Measurements from ENCODE around the gene VGLL2. TPM values are rescaled to one million over a fixed set of nuclear protein-coding genes. Genes with fewer than 3 reads are reported as not detected.

Gene VGLL2
- total RNA-seq, 2 donors from 2014 or later = 0.28 TPM; not detected in 1

DNA sequence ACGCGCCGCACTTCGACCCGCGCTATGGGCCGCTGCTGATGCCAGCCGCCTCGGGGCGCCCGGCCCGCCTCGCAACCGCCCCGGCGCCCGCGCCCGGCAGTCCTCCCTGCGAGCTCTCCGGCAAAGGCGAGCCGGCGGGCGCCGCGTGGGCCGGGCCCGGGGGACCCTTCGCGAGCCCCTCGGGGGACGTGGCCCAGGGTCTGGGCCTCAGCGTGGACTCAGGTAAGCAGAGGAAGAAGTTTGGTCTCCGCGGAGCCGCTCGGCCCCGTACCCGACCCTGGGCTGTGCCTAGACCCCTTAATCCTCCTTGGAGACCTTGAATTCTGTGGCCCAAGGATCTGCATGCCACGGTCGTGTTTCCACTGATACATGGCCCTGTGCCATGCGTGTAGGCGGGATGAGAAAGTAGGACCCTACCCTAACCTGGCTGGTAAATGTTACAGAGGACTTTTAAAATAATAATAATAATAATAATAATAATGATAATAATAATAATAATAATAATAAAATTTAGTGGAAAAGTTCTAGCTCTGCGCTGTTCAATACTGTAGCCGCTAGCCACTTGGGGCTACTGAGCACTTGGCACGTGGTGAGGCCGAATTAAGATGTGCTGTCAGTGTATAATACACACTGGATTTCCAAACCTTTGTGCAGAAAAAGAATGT lies 5.6 kb downstream of the VGLL2 start:
- WGBS = 6% methylated on average over 24 of the region's 48 CpGs
- Histone ChIP-seq H3K36me3 (no peaks in the 10 kb centered on the region), H3K4me3 (peak overlapping the region in 1 of 2 donors; percentile 17), H3K27me3 (replicated peaks; ENCODE audit: insufficient read depth) (peaks cover 42% of the 10 kb centered on the region), H3K27ac (no peak overlapping the region), H3K9me3 (no peaks in the 10 kb centered on the region), H3K4me1 (replicated peaks) (peaks cover 4% of the 10 kb centered on the region)
- DNase-seq (ENCODE audit: low spot score) = no peak
- intact Hi-C loops (cut with DNase I) = no loop called here
- no peak for TF ChIP-seq POLR2AphosphoS5 (IDR thresholded peaks at IDR 0.05)
- TF ChIP-seq POLR2A (IDR thresholded peaks at IDR 0.05) = no peak
- TF ChIP-seq, protein P1, sequence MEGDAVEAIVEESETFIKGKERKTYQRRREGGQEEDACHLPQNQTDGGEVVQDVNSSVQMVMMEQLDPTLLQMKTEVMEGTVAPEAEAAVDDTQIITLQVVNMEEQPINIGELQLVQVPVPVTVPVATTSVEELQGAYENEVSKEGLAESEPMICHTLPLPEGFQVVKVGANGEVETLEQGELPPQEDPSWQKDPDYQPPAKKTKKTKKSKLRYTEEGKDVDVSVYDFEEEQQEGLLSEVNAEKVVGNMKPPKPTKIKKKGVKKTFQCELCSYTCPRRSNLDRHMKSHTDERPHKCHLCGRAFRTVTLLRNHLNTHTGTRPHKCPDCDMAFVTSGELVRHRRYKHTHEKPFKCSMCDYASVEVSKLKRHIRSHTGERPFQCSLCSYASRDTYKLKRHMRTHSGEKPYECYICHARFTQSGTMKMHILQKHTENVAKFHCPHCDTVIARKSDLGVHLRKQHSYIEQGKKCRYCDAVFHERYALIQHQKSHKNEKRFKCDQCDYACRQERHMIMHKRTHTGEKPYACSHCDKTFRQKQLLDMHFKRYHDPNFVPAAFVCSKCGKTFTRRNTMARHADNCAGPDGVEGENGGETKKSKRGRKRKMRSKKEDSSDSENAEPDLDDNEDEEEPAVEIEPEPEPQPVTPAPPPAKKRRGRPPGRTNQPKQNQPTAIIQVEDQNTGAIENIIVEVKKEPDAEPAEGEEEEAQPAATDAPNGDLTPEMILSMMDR (IDR thresholded peaks at IDR 0.05) = no peak

DNA sequence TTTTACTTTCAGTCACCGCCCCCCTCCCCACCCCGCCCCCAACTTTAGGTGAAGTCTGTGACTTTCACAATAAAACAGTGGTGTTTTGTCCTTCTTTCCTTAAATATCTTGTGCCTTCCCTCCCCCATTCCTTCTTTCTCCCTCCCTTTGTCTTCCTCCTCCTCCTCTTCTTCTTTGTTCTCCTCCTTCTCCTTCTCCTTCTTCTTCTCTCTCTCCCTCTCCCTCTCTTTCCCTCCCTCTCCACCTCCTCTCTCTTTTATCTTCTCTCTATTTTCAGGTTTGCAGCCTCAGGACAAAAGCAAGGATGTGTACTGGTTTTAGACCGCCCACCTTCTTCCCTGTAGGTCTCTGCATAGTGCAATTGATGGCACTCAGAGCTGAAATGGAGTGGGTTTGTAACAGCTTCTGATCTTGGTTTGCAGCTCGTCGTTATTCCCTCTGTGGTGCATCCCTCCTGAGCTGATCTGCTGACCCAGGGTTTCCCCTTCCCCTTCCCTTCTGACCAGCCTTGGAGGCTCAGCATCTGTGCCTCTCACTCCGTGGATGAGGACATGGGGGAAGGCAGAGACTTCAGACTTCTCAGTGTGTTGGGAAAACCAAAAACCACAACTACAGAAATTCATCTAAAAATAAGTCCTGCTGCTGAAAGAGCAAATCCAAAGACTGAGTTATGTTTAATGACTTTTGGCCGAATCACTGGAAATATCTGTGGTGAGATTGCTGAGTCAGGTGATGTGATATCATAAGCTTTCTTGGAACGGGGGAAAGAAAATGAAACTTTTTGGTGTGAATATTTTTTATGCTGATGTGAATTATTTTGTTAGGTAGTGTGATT lies 6.9 kb downstream of the VGLL2 start:
- WGBS = 15% methylated on average over 6 of the region's 8 CpGs
- intact Hi-C loops (cut with DNase I) = no loop called here
- Histone ChIP-seq H3K27me3 (replicated peaks; ENCODE audit: insufficient read depth) (peaks cover 40% of the 10 kb centered on the region), H3K36me3 (no peaks in the 10 kb centered on the region), H3K4me1 (replicated peaks) (peaks cover 4% of the 10 kb centered on the region), H3K27ac (no peak overlapping the region), H3K9me3 (no peaks in the 10 kb centered on the region), H3K4me3 (no peak overlapping the region)
- TF ChIP-seq, protein P1 (IDR thresholded peaks at IDR 0.05) = no peak
- TF ChIP-seq POLR2A (IDR thresholded peaks at IDR 0.05) = no peak
- no peak for DNase-seq (ENCODE audit: low spot score)

DNA sequence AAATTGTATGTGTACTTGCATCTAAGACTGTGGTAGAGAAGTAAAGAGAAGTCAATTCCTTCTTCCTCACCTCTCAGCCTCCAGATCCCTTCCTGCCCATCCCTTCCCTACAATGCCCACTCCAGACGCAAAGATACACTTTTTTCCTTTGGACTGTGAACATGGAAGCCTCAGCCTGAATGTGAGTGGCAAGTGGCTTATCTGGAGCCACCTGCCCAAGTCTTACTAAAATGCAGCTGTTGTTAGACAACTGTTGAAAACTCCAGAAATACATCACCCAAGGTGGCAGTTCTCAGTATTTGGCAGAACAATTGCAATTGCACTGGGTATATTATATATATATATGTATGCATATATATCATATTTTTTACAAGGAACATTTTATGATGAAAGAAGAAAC lies 7.5 kb downstream of the VGLL2 start:
- no peak for DNase-seq (ENCODE audit: low spot score)
- TF ChIP-seq POLR2A (IDR thresholded peaks at IDR 0.05) (no peak), POLR2AphosphoS5 (IDR thresholded peaks at IDR 0.05) (no peak)
- TF ChIP-seq, protein P1 (IDR thresholded peaks at IDR 0.05) = no peak
- Histone ChIP-seq H3K36me3 (no peaks in the 10 kb centered on the region), H3K27me3 (replicated peaks; ENCODE audit: insufficient read depth) (peaks cover 34% of the 10 kb centered on the region), H3K4me3 (no peak overlapping the region), H3K9me3 (no peaks in the 10 kb centered on the region), H3K4me1 (replicated peaks) (peaks cover 4% of the 10 kb centered on the region), H3K27ac (no peak overlapping the region)
- 33% methylated on average over 1 of the region's 1 CpG for WGBS
- intact Hi-C loops (cut with DNase I) = no loop called here

DNA sequence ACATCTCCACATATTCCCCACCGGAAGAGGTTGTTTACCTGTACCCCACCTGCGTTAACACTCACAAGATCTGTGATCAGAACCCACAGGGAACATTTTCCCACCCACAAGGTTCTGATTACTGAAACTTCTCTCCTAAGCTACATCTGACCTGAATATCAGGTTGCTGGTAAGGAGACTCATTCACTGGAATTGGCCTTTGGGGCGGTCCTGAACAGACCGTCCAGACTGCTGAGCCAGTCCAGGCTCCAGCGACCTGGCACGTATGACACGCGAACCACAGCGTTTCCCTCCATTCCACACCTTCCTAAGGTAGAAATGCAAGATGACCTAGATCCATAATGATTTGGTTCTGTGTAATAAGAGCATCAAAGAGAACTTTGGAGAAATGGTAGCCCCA lies 9.8 kb downstream of the VGLL2 start:
- intact Hi-C loops (cut with DNase I) = no loop called here
- TF ChIP-seq, protein P1 (IDR thresholded peaks at IDR 0.05) = no peak
- TF ChIP-seq POLR2A (IDR thresholded peaks at IDR 0.05) = no peak
- DNase-seq (ENCODE audit: low spot score) = no peak
- Histone ChIP-seq H3K36me3 (no peaks in the 10 kb centered on the region), H3K4me1 (replicated peaks) (peaks cover 3% of the 10 kb centered on the region), H3K9me3 (no peaks in the 10 kb centered on the region), H3K4me3 (no peak overlapping the region), H3K27me3 (replicated peaks; ENCODE audit: insufficient read depth) (peaks cover 13% of the 10 kb centered on the region), H3K27ac (no peak overlapping the region)
- WGBS = 74% methylated on average over 9 of the region's 9 CpGs
